HG03439 (cell line): Measurements from ENCODE around the gene CHST3.
"Not testable (repeated sequence)": the region's sequence is repeated elsewhere in the genome, so short reads cannot be mapped to it uniquely, and the experiment has no call there.

Experiments
- ATAC-seq: cut with Tn5 transposase; IDR thresholded peaks from one replicate; pipeline ENCODE4 v1.9.1; 2021; ENCODE audit warnings: mild to moderate bottlenecking, moderate library complexity; ENCODE audit not compliant: unreplicated experiment

The CHST3 gene, protein sequence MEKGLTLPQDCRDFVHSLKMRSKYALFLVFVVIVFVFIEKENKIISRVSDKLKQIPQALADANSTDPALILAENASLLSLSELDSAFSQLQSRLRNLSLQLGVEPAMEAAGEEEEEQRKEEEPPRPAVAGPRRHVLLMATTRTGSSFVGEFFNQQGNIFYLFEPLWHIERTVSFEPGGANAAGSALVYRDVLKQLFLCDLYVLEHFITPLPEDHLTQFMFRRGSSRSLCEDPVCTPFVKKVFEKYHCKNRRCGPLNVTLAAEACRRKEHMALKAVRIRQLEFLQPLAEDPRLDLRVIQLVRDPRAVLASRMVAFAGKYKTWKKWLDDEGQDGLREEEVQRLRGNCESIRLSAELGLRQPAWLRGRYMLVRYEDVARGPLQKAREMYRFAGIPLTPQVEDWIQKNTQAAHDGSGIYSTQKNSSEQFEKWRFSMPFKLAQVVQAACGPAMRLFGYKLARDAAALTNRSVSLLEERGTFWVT

DNA sequence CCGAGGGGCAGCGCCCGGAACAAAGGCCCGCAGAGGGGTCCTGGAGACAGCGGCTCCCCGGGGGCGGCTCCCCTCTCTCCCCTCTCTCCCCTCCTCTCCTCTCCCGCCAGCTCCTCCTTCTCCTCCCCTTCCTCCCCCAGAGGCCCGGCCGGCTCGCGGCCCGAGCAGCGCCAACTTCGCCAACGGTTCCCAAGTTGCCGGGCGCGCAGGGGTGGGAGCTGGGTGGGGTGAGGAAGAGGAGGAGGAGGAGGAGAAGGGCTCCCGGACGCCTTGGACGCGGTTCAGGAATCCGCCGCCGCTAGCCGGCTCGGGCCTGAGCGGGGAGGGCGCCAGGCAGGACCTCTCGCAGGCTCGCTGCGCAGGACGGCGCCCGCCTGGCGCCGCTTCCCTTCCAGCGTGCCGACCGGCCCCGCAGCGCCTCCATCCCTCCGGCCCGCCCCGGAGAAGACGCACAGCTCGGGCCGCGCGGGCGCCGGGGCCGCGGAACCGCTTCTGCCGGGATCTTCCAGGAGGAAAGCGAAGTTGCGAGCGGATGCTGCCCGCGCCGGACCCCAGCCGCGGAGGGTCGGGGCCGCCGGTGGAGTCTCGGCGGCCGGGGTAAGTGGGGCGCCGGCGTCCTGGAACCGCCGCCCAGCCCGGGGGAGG is at the start of gene CHST3:
TSS of gene CHST3 (plus strand) at position 298 of the 645 bp plus-strand sequence. CDS start 41,448 bp downstream, outside the sequence.
- no peak for ATAC-seq

DNA sequence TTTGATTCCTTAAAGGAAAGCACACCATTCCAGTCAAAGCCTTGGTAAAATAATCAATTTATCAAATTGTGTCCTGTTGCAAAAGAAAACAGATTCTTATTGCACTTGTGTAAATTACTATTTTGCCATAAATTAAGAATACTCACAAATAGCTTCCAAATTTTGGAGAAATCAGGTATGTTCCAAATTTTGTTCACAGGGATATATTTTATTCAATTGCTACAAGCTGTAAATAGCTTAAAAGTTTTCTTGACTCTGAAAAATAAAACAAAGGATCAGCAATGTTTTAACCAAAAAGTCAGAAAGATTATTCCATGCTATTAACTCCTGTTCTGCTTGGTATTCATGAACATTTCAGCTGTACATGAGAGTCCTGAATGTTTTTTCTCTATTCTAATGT is 47.4 kb upstream of the CHST3 start:
- ATAC-seq = no peak

DNA sequence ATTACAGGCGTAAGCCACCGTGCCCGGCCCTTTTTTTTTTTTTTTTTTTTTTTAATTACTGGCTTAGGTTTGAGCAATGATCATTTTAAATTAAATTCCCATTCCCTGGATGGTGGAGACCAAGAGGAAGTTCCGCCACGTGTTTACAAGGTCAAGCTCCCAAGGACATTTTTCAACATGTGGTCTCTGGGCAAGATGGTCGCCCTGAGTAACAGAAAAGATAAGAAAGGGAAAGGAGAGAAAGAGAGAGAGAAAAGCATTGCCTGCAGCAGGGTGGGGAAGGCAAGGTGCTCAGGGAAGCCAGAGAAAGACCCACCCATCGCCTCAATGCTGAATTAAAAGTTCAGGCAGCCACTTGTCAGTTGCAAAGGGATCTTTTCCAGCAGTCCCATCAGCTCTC is 45.2 kb upstream of the CHST3 start:
- no peak for ATAC-seq

DNA sequence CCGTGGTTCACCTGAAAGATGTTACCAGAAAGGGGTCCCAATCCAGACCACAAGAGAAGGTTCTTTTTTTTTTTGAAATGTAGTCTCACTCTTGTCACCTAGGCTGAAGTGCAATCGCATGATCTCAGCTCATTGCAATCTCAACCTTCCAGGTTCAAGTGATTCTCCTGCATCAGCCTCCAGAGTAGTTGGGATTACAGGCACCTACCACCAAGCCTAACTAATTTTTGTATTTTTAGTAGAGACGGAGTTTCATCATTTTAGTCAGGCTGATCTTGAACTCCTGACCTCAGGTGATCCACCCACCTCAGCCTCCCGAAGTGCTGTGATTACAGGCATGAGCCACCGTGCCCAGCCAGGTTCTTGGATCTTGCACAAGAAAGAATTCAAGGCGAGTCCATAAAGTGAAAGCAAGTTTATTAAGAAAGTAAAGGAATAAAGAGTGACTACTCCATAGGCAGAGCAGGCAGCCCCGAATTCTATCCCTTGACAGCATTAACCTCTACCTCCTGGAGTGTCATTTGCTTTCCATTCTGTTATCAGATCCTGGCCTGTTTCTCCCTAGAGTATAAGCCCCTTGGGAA is 44.1 kb upstream of the CHST3 start:
- ATAC-seq = not testable (repeated sequence)

DNA sequence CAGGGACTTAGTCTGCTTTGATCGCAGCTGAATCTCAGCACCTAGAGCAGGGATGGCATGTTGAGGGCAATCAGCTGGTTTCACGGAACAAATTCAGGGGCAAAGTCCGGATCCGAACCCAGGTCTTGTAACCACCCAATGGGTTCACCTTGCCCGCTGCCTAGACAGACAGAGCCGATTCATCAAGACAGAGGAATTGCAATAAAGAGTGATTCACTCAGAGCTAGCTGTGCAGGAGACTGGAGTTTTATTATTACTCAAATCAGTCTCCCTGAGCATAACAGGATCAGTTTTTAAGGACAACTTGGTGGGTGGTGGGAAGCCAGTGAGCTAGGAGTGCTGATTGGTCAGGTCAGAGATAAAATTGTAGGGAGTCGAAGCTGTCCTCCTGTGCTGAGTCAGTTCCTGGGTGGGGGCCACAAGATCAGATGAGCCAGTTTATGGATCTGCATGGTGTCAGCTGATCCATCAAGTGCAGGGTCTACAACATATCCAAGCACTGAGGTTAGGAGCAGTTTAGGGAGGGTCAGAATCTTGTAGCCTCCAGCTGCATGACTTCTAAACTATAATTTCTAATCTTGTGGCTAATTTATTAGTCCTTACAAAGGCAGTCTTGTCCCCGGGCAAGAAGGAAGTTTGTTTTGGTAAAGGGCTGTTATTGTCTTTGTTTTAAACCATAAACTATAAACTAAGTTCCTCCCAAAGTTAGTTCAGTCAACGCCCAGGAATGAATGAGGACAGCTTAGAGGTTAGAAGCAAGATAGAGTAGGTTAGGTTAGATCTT is 43.5 kb upstream of the CHST3 start:
- ATAC-seq = no peak

DNA sequence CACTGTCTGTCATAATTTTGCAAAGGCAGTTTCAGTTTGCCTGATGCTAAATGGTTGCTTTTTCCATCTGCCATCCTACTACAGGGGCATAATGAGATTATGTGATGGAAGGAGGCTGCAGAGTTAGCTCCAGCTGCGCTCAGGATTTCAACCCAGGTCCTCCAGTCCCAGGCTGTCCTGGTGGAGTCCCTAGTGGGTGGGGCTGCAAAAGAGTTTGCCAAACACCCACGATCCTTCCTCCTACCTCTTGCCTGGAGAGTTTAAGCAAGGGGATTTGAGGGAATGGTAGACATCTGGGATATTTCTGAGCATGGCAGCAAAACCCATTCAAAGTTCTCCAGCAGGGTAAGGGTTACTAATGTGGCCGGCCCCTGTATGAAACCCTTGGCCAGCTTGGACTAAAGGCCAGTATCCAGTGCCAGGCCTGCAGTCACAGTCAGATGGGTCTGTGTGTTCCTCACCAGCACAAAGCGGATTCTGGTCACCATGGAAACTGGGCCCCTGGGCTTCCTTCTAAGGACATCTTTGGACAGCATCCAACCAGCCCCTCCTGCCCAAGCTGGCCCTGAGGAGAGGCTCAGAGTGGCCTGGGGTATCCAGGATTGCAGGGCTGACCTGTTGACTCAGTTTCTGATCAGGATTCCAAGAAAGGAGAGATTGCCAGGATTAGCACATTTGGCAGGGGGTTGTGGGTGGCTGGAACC is 42.7 kb upstream of the CHST3 start:
- ATAC-seq = no peak

DNA sequence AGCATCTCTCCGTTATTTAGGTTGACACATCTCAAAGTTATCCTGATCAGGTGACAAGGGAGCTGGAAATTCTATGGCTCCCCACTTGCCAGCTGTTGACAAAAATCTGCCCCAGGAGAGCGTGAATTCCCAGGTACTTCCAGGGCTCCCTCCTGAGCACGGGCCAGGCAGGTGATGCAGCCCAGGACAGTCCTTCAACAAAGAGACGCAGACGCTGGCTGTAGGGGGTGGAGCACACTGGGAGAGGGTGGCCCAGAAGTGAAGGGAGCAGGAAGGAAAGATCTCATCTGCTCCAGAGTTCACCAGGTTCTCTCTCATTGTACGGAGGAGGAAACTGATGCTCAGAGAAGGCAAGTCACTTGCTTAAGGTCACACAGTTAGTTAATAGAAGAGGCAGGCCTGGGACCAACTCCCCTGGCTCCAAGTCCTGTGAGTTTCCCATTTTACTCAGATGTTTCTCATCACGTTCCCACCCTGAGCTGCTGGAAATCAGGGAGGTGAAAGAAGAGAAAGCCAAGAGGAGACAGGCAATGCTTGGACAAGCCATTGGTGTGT is 41.0 kb upstream of the CHST3 start:
- ATAC-seq = no peak

DNA sequence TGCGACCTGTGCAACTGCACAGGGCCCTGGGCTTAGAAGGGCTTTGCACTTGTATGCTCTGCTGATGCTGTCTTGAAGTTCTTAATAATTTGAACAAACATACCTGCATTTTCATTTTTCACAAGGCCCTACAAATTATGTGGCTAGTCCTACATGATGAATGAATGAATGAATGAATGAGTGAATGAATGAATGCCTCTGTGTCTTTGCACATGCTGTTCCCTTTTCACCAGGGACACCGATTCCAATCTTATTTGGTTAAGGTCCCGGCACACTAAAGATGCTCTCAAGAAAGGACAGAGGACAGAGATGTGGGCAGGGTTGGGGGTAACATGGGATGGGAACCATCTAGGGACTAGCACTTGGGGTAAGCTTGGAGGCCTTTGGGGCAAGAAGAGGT is 39.4 kb upstream of the CHST3 start:
- no peak for ATAC-seq

DNA sequence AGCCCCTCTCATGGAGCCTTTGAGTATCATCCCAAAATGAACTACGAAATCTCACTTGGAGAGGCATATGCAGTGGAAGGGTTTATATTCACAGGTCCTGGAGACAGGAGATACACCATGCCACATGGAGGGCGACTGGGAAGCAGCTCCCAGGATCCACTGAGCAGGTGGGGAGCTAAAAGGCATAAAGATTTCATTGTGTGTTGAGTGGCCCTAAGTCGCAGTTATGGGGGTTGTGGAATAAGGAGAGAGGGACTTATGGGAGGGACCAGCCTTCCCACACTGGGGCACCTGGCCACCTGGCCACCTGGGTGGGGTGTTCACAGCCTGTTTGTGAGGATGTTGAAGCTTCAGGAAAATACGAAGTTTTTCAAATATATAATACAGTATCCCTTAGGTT is 37.0 kb upstream of the CHST3 start:
- ATAC-seq = no peak

DNA sequence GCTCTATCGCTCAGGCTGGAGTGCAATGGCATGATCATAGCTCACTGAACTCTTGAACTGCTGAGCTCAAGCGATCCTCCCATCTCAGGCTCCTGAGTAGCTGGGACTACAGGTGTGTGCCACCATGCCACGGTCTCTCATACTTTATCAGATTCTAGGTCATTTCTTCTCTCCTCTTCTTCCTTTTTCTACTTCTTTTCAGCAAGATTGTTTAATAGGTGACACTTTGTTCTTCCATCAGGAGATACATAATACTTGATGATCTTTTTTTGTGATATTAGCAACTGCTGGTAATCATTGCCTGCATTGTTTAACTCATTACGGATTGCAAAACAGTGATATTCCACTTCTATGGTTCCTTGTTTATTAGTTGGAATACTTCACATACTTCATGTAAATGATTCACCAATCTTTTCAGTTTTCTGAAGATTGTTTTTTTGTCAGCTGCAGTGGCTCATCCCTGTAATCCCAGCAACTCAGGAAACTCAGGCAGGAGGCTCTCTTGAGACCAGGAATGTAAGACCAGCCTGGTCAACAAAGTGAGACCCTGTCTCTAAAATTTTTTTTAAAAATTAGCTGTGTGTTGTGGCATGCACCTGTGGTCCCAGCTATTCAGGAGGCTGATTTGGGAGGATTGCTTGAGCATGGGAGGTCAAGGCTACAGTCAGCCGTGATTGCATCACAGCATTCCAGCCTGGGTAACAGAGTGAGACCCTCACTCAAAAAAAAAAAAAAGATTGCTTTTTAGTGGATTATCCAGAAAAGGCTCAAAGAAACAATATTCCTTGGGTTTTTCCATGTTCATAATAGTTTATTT is 36.2 kb upstream of the CHST3 start:
- no peak for ATAC-seq

DNA sequence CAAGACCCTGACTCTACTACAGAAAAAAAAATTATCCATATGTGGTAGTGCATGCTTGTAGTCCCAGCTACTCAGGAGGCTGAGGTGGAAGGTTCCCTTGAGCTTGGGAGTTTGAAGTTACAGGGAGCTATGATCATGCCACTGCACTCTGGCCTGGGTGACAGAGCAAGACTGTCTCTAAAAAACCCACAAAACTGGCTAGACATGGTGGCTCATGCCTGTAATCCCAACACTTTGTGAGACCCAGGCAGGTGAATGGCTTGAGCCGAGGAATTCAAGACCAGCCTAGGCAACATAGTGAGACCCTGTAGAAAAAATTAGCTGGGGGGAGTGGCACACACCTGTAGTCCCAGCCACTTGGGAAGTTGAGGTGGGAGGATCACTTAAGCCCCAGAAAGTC is 32.9 kb upstream of the CHST3 start:
- ATAC-seq = no peak

DNA sequence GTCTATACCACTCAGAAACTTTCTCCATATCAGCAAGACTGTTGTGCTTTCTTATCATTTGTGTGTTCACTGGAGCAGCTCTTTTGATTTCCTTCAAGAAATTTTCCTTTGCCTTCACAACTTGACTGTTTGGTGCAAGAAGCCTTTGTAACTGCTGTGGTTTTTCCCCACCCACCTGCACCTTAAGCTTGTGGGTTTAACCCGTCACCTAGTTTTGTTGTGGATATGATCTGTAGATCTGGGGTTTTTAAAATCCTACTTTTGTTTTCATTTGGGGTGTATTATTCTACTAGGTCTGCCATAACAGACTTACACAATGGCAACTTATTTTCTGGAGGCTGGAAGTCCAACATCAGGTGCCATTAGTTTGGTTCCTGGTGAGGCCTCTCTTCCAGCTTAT is 30.5 kb upstream of the CHST3 start:
- no peak for ATAC-seq

DNA sequence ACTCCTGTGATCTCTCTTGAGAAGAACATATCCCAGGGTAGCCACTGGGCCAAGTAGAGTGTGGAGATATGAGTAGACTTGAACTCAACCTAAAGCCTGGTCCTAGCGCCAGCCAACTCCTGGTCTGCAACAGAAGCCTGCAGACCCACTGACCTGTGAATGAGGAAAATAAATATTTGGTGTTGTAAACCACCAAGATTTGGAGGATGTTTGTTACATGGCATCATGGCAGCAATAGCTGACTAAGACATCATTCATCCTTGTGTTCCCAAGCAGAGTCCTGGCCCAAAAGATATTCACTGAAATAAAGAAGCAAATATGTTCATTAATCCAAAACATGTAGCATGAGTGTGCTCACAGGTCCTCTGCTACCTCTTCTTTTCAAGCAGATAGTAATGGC is 26.0 kb upstream of the CHST3 start:
- no peak for ATAC-seq

DNA sequence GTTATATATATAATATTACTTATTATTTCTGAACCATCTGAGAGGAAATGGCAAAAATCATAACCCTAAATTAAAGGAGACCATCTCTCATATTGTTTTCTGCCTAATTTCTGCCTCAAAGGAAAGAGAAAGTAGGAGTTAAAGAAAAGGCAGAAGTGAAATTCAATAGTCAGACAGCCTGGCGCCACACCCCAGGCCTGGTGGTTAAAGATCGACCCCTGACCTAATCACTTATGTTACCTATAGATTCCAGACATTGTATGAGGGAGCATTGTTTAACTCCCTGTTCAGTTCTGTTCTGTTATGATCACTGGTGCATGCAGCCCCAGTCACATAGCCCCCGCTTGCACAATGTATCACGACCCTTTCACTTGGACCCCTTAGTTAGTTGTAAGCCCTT is 24.9 kb upstream of the CHST3 start:
- ATAC-seq = no peak

DNA sequence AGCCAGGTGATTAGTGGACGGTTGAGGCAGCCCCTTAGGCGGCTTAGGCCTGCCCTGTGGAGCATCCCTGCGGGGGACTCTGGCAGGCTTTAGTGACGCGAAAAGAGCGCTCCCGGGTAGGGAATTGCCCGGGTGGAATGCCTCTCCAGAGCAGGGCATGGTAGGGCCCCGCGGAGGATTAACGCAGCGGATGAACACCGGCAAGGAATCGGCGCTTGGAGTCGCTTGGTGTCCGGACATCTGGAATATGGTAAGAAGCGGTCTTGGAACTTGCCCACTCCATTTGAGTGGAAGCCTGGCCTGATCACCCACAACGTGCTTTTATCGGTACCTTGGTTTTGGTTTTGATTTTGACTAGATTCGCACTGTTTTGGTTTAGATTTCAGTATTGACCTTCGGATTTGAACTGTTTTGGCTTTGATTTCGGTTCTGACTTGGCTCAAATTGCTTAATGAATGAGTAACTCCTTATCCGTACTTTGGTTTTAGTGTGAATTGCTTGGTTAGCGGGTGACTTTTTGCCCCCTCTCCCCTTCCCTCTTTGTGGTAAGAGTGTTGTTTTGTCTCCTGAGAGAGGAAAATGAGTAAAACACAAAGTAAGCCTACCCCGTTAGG is 24.2 kb upstream of the CHST3 start:
- ATAC-seq = no peak

DNA sequence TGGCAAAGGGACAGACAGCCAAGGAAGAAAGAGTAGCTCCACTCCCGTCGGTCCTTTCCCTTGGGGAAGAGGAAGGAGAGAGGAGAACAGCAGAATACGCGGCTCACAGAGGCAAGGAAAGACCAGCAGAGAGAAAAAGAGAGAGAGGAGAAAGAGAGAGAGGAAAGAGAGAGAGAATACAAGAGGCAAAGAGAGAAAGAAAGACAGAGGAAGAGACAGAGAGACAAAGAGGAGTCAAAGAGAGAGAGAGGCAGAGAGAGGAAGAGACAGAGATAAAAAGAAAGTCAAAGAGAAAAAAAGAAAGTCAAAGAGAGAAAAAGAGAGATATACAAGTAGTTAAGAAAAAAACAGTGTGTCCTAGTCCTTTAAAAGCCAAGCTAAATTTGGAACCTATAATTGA is 23.4 kb upstream of the CHST3 start:
- ATAC-seq = no peak

DNA sequence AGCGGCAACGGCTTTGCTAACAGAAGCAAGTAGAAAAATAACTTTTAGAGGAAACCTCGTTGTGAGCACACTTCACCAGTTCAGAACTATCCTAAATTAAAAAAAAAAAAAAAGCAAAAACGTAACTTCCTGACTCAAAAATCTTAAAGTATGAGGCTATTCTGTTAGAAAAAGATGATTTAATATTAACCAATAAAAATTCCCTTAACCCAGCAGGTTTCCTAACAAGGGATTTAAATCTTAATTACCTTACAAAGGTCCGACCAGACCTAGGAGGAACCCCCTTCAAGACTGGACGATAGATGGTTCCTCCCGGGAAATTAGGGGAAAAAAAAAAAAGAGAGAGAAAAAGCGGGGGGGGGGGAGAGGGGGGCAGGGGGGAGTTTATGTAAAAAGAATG is 22.9 kb upstream of the CHST3 start:
- no peak for ATAC-seq

DNA sequence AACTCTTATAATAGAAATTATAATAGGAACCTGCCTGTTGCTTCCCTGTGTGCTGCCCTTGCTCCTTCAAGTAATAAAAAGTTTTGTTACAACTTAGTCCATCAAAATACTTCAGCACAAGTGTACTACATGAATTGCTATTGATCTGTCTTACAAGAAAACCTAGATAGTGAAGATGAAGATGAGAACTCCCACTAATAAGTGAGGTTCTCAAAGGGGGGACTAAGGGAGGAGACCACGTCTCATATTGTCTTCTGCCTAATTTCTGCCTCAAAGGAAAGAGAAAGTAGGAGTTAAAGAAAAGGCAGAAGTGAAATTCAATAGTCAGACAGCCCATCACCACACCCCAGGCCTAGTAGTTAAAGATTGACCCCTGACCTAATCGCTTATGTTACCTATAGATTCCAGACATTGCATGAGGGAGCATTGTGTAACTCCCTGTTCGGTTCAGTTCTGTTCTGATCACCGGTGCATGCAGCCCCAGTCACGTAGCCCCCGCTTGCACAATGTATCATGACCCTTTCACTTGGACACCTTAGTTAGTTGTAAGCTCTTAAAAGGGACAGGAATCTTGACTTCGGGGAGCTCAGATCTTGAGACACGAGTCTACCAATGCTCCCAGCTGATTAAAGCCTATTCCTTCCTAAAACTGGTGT is 18.2 kb upstream of the CHST3 start:
- ATAC-seq = no peak

DNA sequence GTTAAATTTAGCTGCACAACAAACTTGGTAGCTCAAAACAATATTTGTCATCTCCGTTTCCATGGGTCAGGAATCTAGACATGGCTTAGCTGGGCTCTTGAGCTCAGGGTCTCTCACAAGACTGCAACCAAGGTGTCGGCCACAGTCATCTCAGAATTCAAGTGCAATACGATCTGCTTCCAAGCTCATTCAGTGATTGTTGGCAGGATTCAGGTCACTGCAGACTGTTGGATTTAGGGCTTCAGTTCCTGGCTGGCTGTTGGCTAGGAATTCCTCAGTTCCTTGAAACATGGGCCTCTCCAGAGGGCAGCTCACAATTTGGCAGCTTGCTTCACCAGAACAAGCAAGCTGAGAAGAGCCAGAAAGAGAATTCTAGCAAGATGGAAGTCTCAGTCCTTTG is 17.5 kb upstream of the CHST3 start:
- no peak for ATAC-seq
